Activated T-cell treated with anti-CD3 and anti-CD28 coated beads, Interleukin-2, amount 50 U/mL, for 24 hours (primary cell): Measurements from ENCODE around the gene SHISA6.

Experiments
- DNase-seq: peaks from one replicate; pipeline ENCODE4 v3.0.0-alpha.2; 2020
- H3K27ac Mint-ChIP-seq: 2 replicates; pipeline ENCODE4 v1.8.0; 2020; ENCODE audit warnings: mild to moderate bottlenecking, mixed read lengths
- H3K27me3 Mint-ChIP-seq: 2 replicates; pipeline ENCODE4 v1.8.0; 2020; ENCODE audit warnings: mixed read lengths
- H3K36me3 Mint-ChIP-seq: 2 replicates; pipeline ENCODE4 v1.8.0; 2020; ENCODE audit warnings: low read depth, mixed read lengths
- H3K4me1 Mint-ChIP-seq: 2 replicates; pipeline ENCODE4 v1.8.0; 2020; ENCODE audit warnings: low read depth, mixed read lengths
- H3K4me3 Mint-ChIP-seq: 2 replicates; pipeline ENCODE4 v1.8.0; 2020; ENCODE audit warnings: mild to moderate bottlenecking, moderate library complexity, mixed read lengths
- H3K9me3 Mint-ChIP-seq: 2 replicates; pipeline ENCODE4 v1.8.0; 2020; ENCODE audit warnings: mixed read lengths

Gene SHISA6

GRCh38 chr17:11244776-11245175 is 3.8 kb downstream of the SHISA6 start:
- peaks cover 44% of the 10 kb centered on the region for H3K27me3 Mint-ChIP-seq
- no peak for DNase-seq
- no peaks in the 10 kb centered on the region for H3K9me3 Mint-ChIP-seq
- no peak overlapping the region for H3K27ac Mint-ChIP-seq
- H3K36me3 Mint-ChIP-seq = no peaks in the 10 kb centered on the region
- no peak overlapping the region for H3K4me3 Mint-ChIP-seq
- H3K4me1 Mint-ChIP-seq = peaks cover 2% of the 10 kb centered on the region

GRCh38 chr17:11245187-11245586 is 4.2 kb downstream of the SHISA6 start:
- Mint-ChIP-seq H3K4me3 (no peak overlapping the region), H3K4me1 (peaks cover 2% of the 10 kb centered on the region), H3K36me3 (no peaks in the 10 kb centered on the region), H3K27ac (no peak overlapping the region), H3K9me3 (no peaks in the 10 kb centered on the region), H3K27me3 (peaks cover 41% of the 10 kb centered on the region)
- no peak for DNase-seq

GRCh38 chr17:11245791-11246190 is 4.8 kb downstream of the SHISA6 start:
- H3K27ac Mint-ChIP-seq = no peak overlapping the region
- peaks cover 2% of the 10 kb centered on the region for H3K4me1 Mint-ChIP-seq
- peaks cover 41% of the 10 kb centered on the region for H3K27me3 Mint-ChIP-seq
- DNase-seq = no peak
- H3K9me3 Mint-ChIP-seq = no peaks in the 10 kb centered on the region
- no peak overlapping the region for H3K4me3 Mint-ChIP-seq
- no peaks in the 10 kb centered on the region for H3K36me3 Mint-ChIP-seq

GRCh38 chr17:11250161-11250560 is 9.1 kb downstream of the SHISA6 start:
- Mint-ChIP-seq H3K9me3 (peaks cover 2% of the 10 kb centered on the region), H3K36me3 (no peaks in the 10 kb centered on the region), H3K4me3 (no peak overlapping the region), H3K4me1 (no peaks in the 10 kb centered on the region), H3K27me3 (peaks cover 6% of the 10 kb centered on the region), H3K27ac (no peak overlapping the region)
- no peak for DNase-seq

GRCh38 chr17:11251561-11252107 is 10.6 kb downstream of the SHISA6 start:
- Mint-ChIP-seq H3K4me3 (no peak overlapping the region), H3K27ac (no peak overlapping the region), H3K9me3 (peaks cover 2% of the 10 kb centered on the region), H3K36me3 (no peaks in the 10 kb centered on the region), H3K27me3 (no peaks in the 10 kb centered on the region), H3K4me1 (no peaks in the 10 kb centered on the region)
- DNase-seq = no peak

GRCh38 chr17:11252146-11252545 is 11.1 kb downstream of the SHISA6 start:
- no peak for DNase-seq
- Mint-ChIP-seq H3K9me3 (peaks cover 2% of the 10 kb centered on the region), H3K36me3 (no peaks in the 10 kb centered on the region), H3K4me1 (no peaks in the 10 kb centered on the region), H3K27ac (no peak overlapping the region), H3K4me3 (no peak overlapping the region), H3K27me3 (no peaks in the 10 kb centered on the region)

- Mint-ChIP-seq H3K27me3 (no peaks in the 10 kb centered on the region), H3K36me3 (no peaks in the 10 kb centered on the region), H3K4me1 (no peaks in the 10 kb centered on the region), H3K4me3 (no peak overlapping the region), H3K9me3 (peaks cover 4% of the 10 kb centered on the region), H3K27ac (no peak overlapping the region)
- DNase-seq = no peak
Observed at GRCh38 chr17:11256877-11257276, 15.9 kb downstream of the SHISA6 start.

- Mint-ChIP-seq H3K36me3 (no peaks in the 10 kb centered on the region), H3K27ac (no peak overlapping the region), H3K4me3 (no peak overlapping the region), H3K4me1 (no peaks in the 10 kb centered on the region), H3K9me3 (peaks cover 17% of the 10 kb centered on the region), H3K27me3 (no peaks in the 10 kb centered on the region)
- DNase-seq = no peak
Observed at GRCh38 chr17:11264183-11264871, 23.3 kb downstream of the SHISA6 start.

- H3K4me3 Mint-ChIP-seq = no peak overlapping the region
- no peak for DNase-seq
Observed at GRCh38 chr17:11267999-11268575, 27.1 kb downstream of the SHISA6 start.

GRCh38 chr17:11269210-11269609 is 28.2 kb downstream of the SHISA6 start:
- H3K27ac Mint-ChIP-seq = no peak overlapping the region
- H3K27me3 Mint-ChIP-seq = no peaks in the 10 kb centered on the region
- no peaks in the 10 kb centered on the region for H3K36me3 Mint-ChIP-seq
- no peaks in the 10 kb centered on the region for H3K4me1 Mint-ChIP-seq
- DNase-seq = no peak
- peaks cover 19% of the 10 kb centered on the region for H3K9me3 Mint-ChIP-seq
- H3K4me3 Mint-ChIP-seq = no peak overlapping the region

More at GRCh38 chr17:11267999-11268575, 27.1 kb downstream of the SHISA6 start:
- Mint-ChIP-seq H3K27ac (no peak overlapping the region), H3K4me1 (no peaks in the 10 kb centered on the region), H3K9me3 (peaks cover 28% of the 10 kb centered on the region), H3K27me3 (no peaks in the 10 kb centered on the region), H3K36me3 (no peaks in the 10 kb centered on the region)

- Mint-ChIP-seq H3K36me3 (no peaks in the 10 kb centered on the region), H3K27me3 (no peaks in the 10 kb centered on the region), H3K27ac (no peak overlapping the region), H3K4me3 (no peak overlapping the region), H3K9me3 (peaks cover 14% of the 10 kb centered on the region), H3K4me1 (no peaks in the 10 kb centered on the region)
- no peak for DNase-seq
Observed at GRCh38 chr17:11272191-11272590, 31.2 kb downstream of the SHISA6 start.

- H3K36me3 Mint-ChIP-seq = no peaks in the 10 kb centered on the region
Observed at GRCh38 chr17:11273596-11273995, 32.6 kb downstream of the SHISA6 start.

GRCh38 chr17:11274106-11274505 is 33.1 kb downstream of the SHISA6 start:
- Mint-ChIP-seq H3K27me3 (no peaks in the 10 kb centered on the region), H3K4me3 (no peak overlapping the region), H3K4me1 (no peaks in the 10 kb centered on the region), H3K9me3 (peaks cover 19% of the 10 kb centered on the region), H3K27ac (no peak overlapping the region), H3K36me3 (no peaks in the 10 kb centered on the region)
- no peak for DNase-seq

More at GRCh38 chr17:11273596-11273995, 32.6 kb downstream of the SHISA6 start:
- DNase-seq = no peak
- no peak overlapping the region for H3K4me3 Mint-ChIP-seq
- H3K27me3 Mint-ChIP-seq = no peaks in the 10 kb centered on the region
- H3K9me3 Mint-ChIP-seq = peaks cover 19% of the 10 kb centered on the region
- no peaks in the 10 kb centered on the region for H3K4me1 Mint-ChIP-seq
- no peak overlapping the region for H3K27ac Mint-ChIP-seq

- no peak overlapping the region for H3K4me3 Mint-ChIP-seq
- no peaks in the 10 kb centered on the region for H3K36me3 Mint-ChIP-seq
- no peaks in the 10 kb centered on the region for H3K4me1 Mint-ChIP-seq
- H3K9me3 Mint-ChIP-seq = peaks cover 21% of the 10 kb centered on the region
- no peak for DNase-seq
- no peaks in the 10 kb centered on the region for H3K27me3 Mint-ChIP-seq
- no peak overlapping the region for H3K27ac Mint-ChIP-seq
Observed at GRCh38 chr17:11276486-11276885, 35.5 kb downstream of the SHISA6 start.

- no peak overlapping the region for H3K4me3 Mint-ChIP-seq
- H3K27me3 Mint-ChIP-seq = no peaks in the 10 kb centered on the region
- no peaks in the 10 kb centered on the region for H3K4me1 Mint-ChIP-seq
- peaks cover 21% of the 10 kb centered on the region for H3K9me3 Mint-ChIP-seq
- H3K27ac Mint-ChIP-seq = no peak overlapping the region
- no peak for DNase-seq
- H3K36me3 Mint-ChIP-seq = no peaks in the 10 kb centered on the region
Observed at GRCh38 chr17:11278186-11278991, 37.4 kb downstream of the SHISA6 start.
